Panc1 (cell line): Measurements from ENCODE around the gene SDC4. TPM values are rescaled to one million over a fixed set of nuclear protein-coding genes. Genes with fewer than 3 reads are reported as not detected.

Experiments
- ATAC-seq: fragments of 200-7000 bp; cut with Tn5 transposase; 2 replicates; pipeline ENCODE4 v1.9.1; 2020; ENCODE audit warnings: mild to moderate bottlenecking, moderate library complexity
- BruUV-seq: library from RNA; stranded (reverse); fragments of 400-500 nt; replicated peaks from 2 replicates; lab custom pipeline; 2021; lab: Mats Ljungman, UMichigan
- CTCF ChIA-PET: fragments of 300-600 bp; sonication (Branson Sonifier 250); formaldehyde crosslinking; loops from one replicate; lab custom pipeline; 2022; ENCODE audit warnings: antibody characterized with exemption; lab: Charles Lee
- POLR2A ChIA-PET: fragments of 300-600 bp; sonication (Branson Sonifier 250); formaldehyde crosslinking; loops from one replicate; lab custom pipeline; 2022; ENCODE audit warnings: antibody characterized with exemption; lab: Charles Lee
- DNase-seq: peaks from one replicate; pipeline ENCODE4 v3.0.0-alpha.2; 2010; ENCODE audit warnings: low read depth, low spot score
- H3K27ac ChIP-seq: 2 replicates; pipeline ENCODE4 v1.5.1; 2011; ENCODE audit warnings: mild to moderate bottlenecking, low read length, inconsistent platforms
- H3K27me3 ChIP-seq: fragments of 200-500 bp; sonication (Bioruptor generic); 2 replicates; pipeline ENCODE4 v1.6.0; 2014; ENCODE audit warnings: low read length, inconsistent platforms; ENCODE audit not compliant: control insufficient read depth, insufficient read depth
- H3K36me3 ChIP-seq: fragments of 200-500 bp; sonication (Bioruptor generic); 2 replicates; pipeline ENCODE4 v1.5.1; 2014; ENCODE audit warnings: inconsistent platforms, mild to moderate bottlenecking, low read length, moderate library complexity; ENCODE audit not compliant: control insufficient read depth, insufficient read depth
- H3K4me1 ChIP-seq: 2 replicates; pipeline ENCODE4 v1.5.1; 2011; ENCODE audit warnings: inconsistent platforms, mild to moderate bottlenecking, low read length, moderate library complexity; ENCODE audit not compliant: control insufficient read depth, insufficient read depth
- H3K4me3 ChIP-seq, 2 experiments: 2 replicates each; pipeline ENCODE4 v1.5.1; 2011 to 2012; ENCODE audit warnings: low read depth in 2 of 2, low read length in 2 of 2, mild to moderate bottlenecking in 2 of 2, inconsistent platforms in 1 of 2, moderate library complexity in 1 of 2
- H3K9me3 ChIP-seq: fragments of 200-500 bp; sonication (Bioruptor generic); 2 replicates; pipeline ENCODE4 v1.5.1; 2014; ENCODE audit warnings: low read depth, mild to moderate bottlenecking, inconsistent platforms, low read length, moderate library complexity; ENCODE audit not compliant: control insufficient read depth, insufficient read depth
- POLR2AphosphoS5 ChIP-seq: IDR thresholded peaks from 2 replicates; pipeline ENCODE4 v1.6.1; 2012; ENCODE audit warnings: mild to moderate bottlenecking, low read depth, low read length, moderate library complexity
- SIN3A ChIP-seq: IDR thresholded peaks from 2 replicates; pipeline ENCODE4 v1.6.1; 2012; ENCODE audit warnings: low read depth, mild to moderate bottlenecking, low read length, moderate library complexity, borderline replicate concordance; ENCODE audit not compliant: insufficient read depth
- TCF7L2 ChIP-seq: IDR thresholded peaks from 2 replicates; pipeline ENCODE4 v1.6.1; 2011; ENCODE audit warnings: mild to moderate bottlenecking, low read depth, low read length, inconsistent platforms
- in situ Hi-C: cut with HindIII; loops from 2 replicates; pipeline ENCODE4 v1.10.0; 2016; ENCODE audit warnings: low sequenced_read_pairs, low pct_unique_long_range_greater_than_20kb
- intact Hi-C: fragments of 100-400 bp; cut with micrococcal nuclease; formaldehyde crosslinking; loops from one replicate; pipeline ENCODE4 v1.10.0; 2022; ENCODE audit not compliant: unreplicated experiment
- total RNA-seq: library from RNA; stranded (reverse); gene quantifications from one replicate; pipeline ENCODE4 v1.2.1, GENCODE V29; 2021; ENCODE audit not compliant: unreplicated experiment
- TF ChIP-seq, protein P1 (sequence below): fragments of 450-650 bp; IDR thresholded peaks from 2 replicates; pipeline ENCODE4 v1.5.1; 2017; ENCODE audit warnings: mild to moderate bottlenecking
- TF ChIP-seq, protein P2 (sequence below), 2 experiments: IDR thresholded peaks; 2 replicates each; pipeline ENCODE4 v1.6.1; 2011 to 2012; ENCODE audit warnings: low read depth in 2 of 2, control low read depth in 1 of 2, low read length in 1 of 2, mild to moderate bottlenecking in 1 of 2, moderate library complexity in 1 of 2; ENCODE audit not compliant: insufficient read depth in 1 of 2

SDC4 gene
- total RNA-seq, 1 experiment from 2014 or later: 93.3 TPM

DNA sequence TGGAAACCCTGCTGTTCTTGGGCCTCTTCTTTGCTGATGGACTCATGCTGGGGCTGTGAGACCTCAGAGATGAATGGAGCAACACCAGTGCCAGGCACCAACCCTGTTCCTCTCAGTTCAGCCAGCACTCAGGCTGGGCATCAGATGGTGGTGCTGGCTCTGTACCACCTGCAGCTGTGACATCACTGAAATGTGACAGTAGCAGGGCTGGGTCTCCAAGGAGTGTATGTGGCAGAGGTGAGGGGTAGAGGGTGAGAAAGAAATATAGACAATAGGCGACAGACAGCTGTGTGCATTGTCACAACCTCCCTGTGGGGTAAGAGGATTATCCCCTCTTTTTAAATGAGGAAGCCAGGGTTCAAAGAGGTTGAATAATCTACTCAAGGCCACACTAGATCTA lies 30.0 kb upstream of the SDC4 start, which contains the start of gene TP53TG5:
TSS of gene TP53TG5 (minus strand) at position 135 of the 400 bp plus-strand sequence. CDS start at position 46, 89 bp downstream.
- ATAC-seq: no peak
- BruUV-seq: no TSS peak
- ChIA-PET POLR2A (interaction anchor here (0.6 kb wide), 1 partner anchor 56 kb away, joined by 8 read pairs; no protein-coding TSS in a partner anchor), CTCF (no interaction called here)
- intact Hi-C loops: no loop called here
- no peaks in the 10 kb centered on the region for H3K27me3 ChIP-seq
- in situ Hi-C loops: no loop called here
- H3K9me3 ChIP-seq: no peaks in the 10 kb centered on the region
- no peak within 1 kb of the TSS for H3K27ac ChIP-seq
- H3K4me1 ChIP-seq: peaks cover 3% of the 10 kb centered on the region; the same call in 1 of the 2 replicates
- TF ChIP-seq TCF7L2 (no peak), POLR2AphosphoS5 (no peak), SIN3A (no peak)
- TF ChIP-seq, protein P1, sequence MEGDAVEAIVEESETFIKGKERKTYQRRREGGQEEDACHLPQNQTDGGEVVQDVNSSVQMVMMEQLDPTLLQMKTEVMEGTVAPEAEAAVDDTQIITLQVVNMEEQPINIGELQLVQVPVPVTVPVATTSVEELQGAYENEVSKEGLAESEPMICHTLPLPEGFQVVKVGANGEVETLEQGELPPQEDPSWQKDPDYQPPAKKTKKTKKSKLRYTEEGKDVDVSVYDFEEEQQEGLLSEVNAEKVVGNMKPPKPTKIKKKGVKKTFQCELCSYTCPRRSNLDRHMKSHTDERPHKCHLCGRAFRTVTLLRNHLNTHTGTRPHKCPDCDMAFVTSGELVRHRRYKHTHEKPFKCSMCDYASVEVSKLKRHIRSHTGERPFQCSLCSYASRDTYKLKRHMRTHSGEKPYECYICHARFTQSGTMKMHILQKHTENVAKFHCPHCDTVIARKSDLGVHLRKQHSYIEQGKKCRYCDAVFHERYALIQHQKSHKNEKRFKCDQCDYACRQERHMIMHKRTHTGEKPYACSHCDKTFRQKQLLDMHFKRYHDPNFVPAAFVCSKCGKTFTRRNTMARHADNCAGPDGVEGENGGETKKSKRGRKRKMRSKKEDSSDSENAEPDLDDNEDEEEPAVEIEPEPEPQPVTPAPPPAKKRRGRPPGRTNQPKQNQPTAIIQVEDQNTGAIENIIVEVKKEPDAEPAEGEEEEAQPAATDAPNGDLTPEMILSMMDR: no peak
- TF ChIP-seq, protein P2, sequence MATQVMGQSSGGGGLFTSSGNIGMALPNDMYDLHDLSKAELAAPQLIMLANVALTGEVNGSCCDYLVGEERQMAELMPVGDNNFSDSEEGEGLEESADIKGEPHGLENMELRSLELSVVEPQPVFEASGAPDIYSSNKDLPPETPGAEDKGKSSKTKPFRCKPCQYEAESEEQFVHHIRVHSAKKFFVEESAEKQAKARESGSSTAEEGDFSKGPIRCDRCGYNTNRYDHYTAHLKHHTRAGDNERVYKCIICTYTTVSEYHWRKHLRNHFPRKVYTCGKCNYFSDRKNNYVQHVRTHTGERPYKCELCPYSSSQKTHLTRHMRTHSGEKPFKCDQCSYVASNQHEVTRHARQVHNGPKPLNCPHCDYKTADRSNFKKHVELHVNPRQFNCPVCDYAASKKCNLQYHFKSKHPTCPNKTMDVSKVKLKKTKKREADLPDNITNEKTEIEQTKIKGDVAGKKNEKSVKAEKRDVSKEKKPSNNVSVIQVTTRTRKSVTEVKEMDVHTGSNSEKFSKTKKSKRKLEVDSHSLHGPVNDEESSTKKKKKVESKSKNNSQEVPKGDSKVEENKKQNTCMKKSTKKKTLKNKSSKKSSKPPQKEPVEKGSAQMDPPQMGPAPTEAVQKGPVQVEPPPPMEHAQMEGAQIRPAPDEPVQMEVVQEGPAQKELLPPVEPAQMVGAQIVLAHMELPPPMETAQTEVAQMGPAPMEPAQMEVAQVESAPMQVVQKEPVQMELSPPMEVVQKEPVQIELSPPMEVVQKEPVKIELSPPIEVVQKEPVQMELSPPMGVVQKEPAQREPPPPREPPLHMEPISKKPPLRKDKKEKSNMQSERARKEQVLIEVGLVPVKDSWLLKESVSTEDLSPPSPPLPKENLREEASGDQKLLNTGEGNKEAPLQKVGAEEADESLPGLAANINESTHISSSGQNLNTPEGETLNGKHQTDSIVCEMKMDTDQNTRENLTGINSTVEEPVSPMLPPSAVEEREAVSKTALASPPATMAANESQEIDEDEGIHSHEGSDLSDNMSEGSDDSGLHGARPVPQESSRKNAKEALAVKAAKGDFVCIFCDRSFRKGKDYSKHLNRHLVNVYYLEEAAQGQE (IDR thresholded peaks at IDR 0.05; ENCODE audit: insufficient read depth in 1 of 2, low read depth in 2 of 2, low read length in 1 of 2): no peak
- DNase-seq: no peak
- H3K36me3 ChIP-seq: no peaks in the 10 kb centered on the region; the same call in 1 of the 2 replicates
- no peak within 1 kb of the TSS for H3K4me3 ChIP-seq

DNA sequence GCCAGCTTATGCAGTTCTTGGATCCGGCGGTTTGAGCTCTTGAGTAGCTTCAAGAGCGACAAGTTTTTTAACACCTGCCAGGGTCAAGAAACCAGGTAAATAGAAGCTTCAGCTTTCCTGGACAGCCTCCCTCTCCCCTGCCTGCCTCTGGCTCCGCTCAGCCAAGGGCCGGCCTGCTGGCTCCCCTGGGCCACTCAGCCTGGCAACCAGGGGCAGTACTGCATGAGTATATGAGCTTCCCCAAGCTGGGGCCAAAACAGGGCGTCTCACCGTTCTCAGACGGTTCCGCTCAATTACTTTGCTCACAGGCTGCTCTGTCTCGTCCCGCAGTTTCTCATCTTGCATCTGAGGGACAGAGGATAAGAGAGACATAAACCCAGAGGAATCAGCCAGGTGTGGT lies 29.0 kb upstream of the SDC4 start:
- H3K36me3 ChIP-seq: no peaks in the 10 kb centered on the region; the same call in 1 of the 2 replicates
- ATAC-seq: no peak
- DNase-seq: no peak
- TF ChIP-seq, protein P2 (IDR thresholded peaks at IDR 0.05; ENCODE audit: insufficient read depth in 1 of 2, low read depth in 2 of 2, low read length in 1 of 2): no peak
- BruUV-seq: no TSS peak
- no peaks in the 10 kb centered on the region for H3K9me3 ChIP-seq
- in situ Hi-C loops: no loop called here
- H3K4me3 ChIP-seq: no peak overlapping the region
- POLR2A ChIA-PET: interaction anchor here (0.6 kb wide), 1 partner anchor 16 kb away, joined by 4 read pairs; no protein-coding TSS in a partner anchor
- intact Hi-C loops: no loop called here
- no peak overlapping the region for H3K27ac ChIP-seq
- H3K4me1 ChIP-seq: peaks cover 6% of the 10 kb centered on the region; the same call in 1 of the 2 replicates
- H3K27me3 ChIP-seq: no peaks in the 10 kb centered on the region
- CTCF ChIA-PET: interaction anchor here (0.5 kb wide), 1 partner anchor 58 kb away, joined by 4 read pairs; no protein-coding TSS in a partner anchor
